Right atrium auricular region (tissue), 2 donors: ENCODE measurements around the gene COQ10A. TPM values are rescaled to one million over a fixed set of nuclear protein-coding genes. Genes with fewer than 3 reads are reported as not detected.
A peak's percentile ranks its signal among the peaks of the same experiment; 100 is the strongest.

Source experiments
- DNase-seq: peaks from one replicate; pipeline ENCODE4 v3.0.0-alpha.2; 2019; ENCODE audit warnings: low spot score
- H3K27ac ChIP-seq, 2 donors: fragments of 200-600 bp; sonication (generic); 1 replicate in 1 of 2; 2 replicates in 1 of 2; pipeline ENCODE4 v1.5.1; 2016 to 2019
- H3K27me3 ChIP-seq, 2 donors: fragments of 200-600 bp; sonication (generic); one replicate each; pipeline versions ENCODE4 v1.5.1 to v1.6.0; 2017 to 2019
- H3K36me3 ChIP-seq: fragments of 200-600 bp; sonication (generic); one replicate; pipeline ENCODE4 v1.5.1; 2016
- H3K4me1 ChIP-seq, 2 donors: fragments of 200-600 bp; sonication (generic); one replicate each; pipeline versions ENCODE4 v1.5.1 to v1.6.0; 2017 to 2019
- H3K4me3 ChIP-seq, 2 donors: fragments of 200-600 bp; sonication (generic); 1 replicate in 1 of 2; 2 replicates in 1 of 2; pipeline ENCODE4 v1.5.1; 2017 to 2019; ENCODE audit warnings: mild to moderate bottlenecking in 1 of 2, moderate library complexity in 1 of 2
- H3K9me3 ChIP-seq, 2 donors: fragments of 200-600 bp; sonication (generic); one replicate each; pipeline ENCODE4 v1.5.1; 2019
- CTCF ChIP-seq, 2 donors: fragments of 200-600 bp; sonication (generic); IDR thresholded peaks; one replicate each; pipeline ENCODE4 v1.5.1; 2019; ENCODE audit warnings: antibody characterized with exemption in 2 of 2
- total RNA-seq, 2 donors: library from RNA; depleted of rRNA; stranded (reverse); fragments of >200 nt; gene quantifications; one replicate each; pipeline ENCODE4 v1.1.0, GENCODE V29; 2016

COQ10A gene
- total RNA-seq, 2 donors from 2014 or later, result 68.5 to 149 TPM

GRCh38 chr12:56222531-56222895, 44.2 kb upstream of the COQ10A start:
- no peaks in the 10 kb centered on the region for H3K27me3 ChIP-seq
- peaks cover 0 to 52% of the 10 kb centered on the region in 2 donors for H3K4me1 ChIP-seq
- H3K4me3 ChIP-seq, result peak overlapping the region; percentile 81 to 85
- no peak for TF ChIP-seq CTCF (IDR thresholded peaks at IDR 0.05)
- H3K36me3 ChIP-seq, result peaks cover 5% of the 10 kb centered on the region
- DNase-seq, result no peak
- H3K27ac ChIP-seq, result peak overlapping the region; percentile 97 to 98
- H3K9me3 ChIP-seq, result no peaks in the 10 kb centered on the region

GRCh38 chr12:56223571-56224101, 43.1 kb upstream of the COQ10A start:
- TF ChIP-seq CTCF (IDR thresholded peaks at IDR 0.05), result no peak
- no peak for DNase-seq
- Histone ChIP-seq H3K27me3 (no peaks in the 10 kb centered on the region), H3K27ac (peak overlapping the region; percentile 80 to 98), H3K4me3 (peak overlapping the region; percentile 11 to 68), H3K36me3 (peaks cover 7% of the 10 kb centered on the region), H3K4me1 (peaks cover 0 to 52% of the 10 kb centered on the region in 2 donors), H3K9me3 (no peaks in the 10 kb centered on the region)

- Histone ChIP-seq H3K27ac (peak within 1 kb of the TSS; percentile 97 to 98), H3K4me3 (peak within 1 kb of the TSS; percentile 57 to 68), H3K36me3 (peaks cover 9% of the 10 kb centered on the region), H3K27me3 (no peaks in the 10 kb centered on the region), H3K9me3 (no peaks in the 10 kb centered on the region), H3K4me1 (peaks cover 0 to 51% of the 10 kb centered on the region in 2 donors)
- DNase-seq, result peak; percentile 99
- TF ChIP-seq CTCF (IDR thresholded peaks at IDR 0.05), result peak; percentile 88 to 94
Measured at GRCh38 chr12:56224102-56224701, 42.5 kb upstream of the COQ10A start, which contains the start of gene NABP2. Gene NABP2, plus strand, starts transcription at chr12:56224342. Its CDS starts 515 bp downstream, at chr12:56224857.

- no peaks in the 10 kb centered on the region for H3K9me3 ChIP-seq
- no peak for TF ChIP-seq CTCF (IDR thresholded peaks at IDR 0.05)
- no peaks in the 10 kb centered on the region for H3K27me3 ChIP-seq
- DNase-seq, result no peak
- H3K36me3 ChIP-seq, result peaks cover 9% of the 10 kb centered on the region
- peaks cover 0 to 43% of the 10 kb centered on the region in 2 donors for H3K4me1 ChIP-seq
- peak overlapping the region; percentile 80 to 98 for H3K27ac ChIP-seq
- peak overlapping the region; percentile 57 to 68 for H3K4me3 ChIP-seq
Measured at GRCh38 chr12:56224954-56225353, 41.8 kb upstream of the COQ10A start.

GRCh38 chr12:56229082-56229481, 37.7 kb upstream of the COQ10A start:
- Histone ChIP-seq H3K36me3 (peaks cover 9% of the 10 kb centered on the region), H3K27me3 (no peaks in the 10 kb centered on the region), H3K4me3 (no peak overlapping the region), H3K27ac (no peak overlapping the region), H3K9me3 (no peaks in the 10 kb centered on the region), H3K4me1 (peaks cover 0 to 12% of the 10 kb centered on the region in 2 donors)
- no peak for TF ChIP-seq CTCF (IDR thresholded peaks at IDR 0.05)
- no peak for DNase-seq
